T-helper 2 cell treated with Interferon-gamma antibody and Interleukin-4, amounts not matched to agents 100 ng/mL and 5 ng/mL, for 36 hours (primary cell): ENCODE data around the gene TRIM26. TPM values are rescaled to one million over a fixed set of nuclear protein-coding genes. Genes with fewer than 3 reads are reported as not detected.
"Not testable (repeated sequence)": the region's sequence is repeated elsewhere in the genome, so short reads cannot be mapped to it uniquely, and the experiment has no call there.

Experiments used
- intact Hi-C: fragments of 100-400 bp; cut with micrococcal nuclease; formaldehyde crosslinking; loops from one replicate; pipeline ENCODE4 v1.15.1; 2023
- total RNA-seq: library from RNA; stranded (reverse); gene quantifications from 2 replicates; pipeline ENCODE4 v1.2.3, GENCODE V29; 2022

The TRIM26 gene
- total RNA-seq, 1 donor from 2014 or later, result 70.8 TPM

GRCh38 chr6:30155520-30156261 is 57.5 kb downstream of the TRIM26 start:
- intact Hi-C loops, result no loop called here

GRCh38 chr6:30154709-30155519 is 58.3 kb downstream of the TRIM26 start:
- intact Hi-C loops, result no loop called here

GRCh38 chr6:30154061-30154460 is 59.1 kb downstream of the TRIM26 start:
- intact Hi-C loops, result no loop called here

GRCh38 chr6:30152910-30153610 is 60.1 kb downstream of the TRIM26 start:
- intact Hi-C loops, result no loop called here

- intact Hi-C loops, result no loop called here
Measured at GRCh38 chr6:30152016-30152673, 61.1 kb downstream of the TRIM26 start.

- intact Hi-C loops, result no loop called here
Measured at GRCh38 chr6:30151580-30151979, 61.6 kb downstream of the TRIM26 start.

GRCh38 chr6:30150671-30151395 is 62.4 kb downstream of the TRIM26 start:
- intact Hi-C loops, result no loop called here

- intact Hi-C loops, result no loop called here
Measured at GRCh38 chr6:30149858-30150550, 63.2 kb downstream of the TRIM26 start.

GRCh38 chr6:30149234-30149633 is 64.0 kb downstream of the TRIM26 start:
- intact Hi-C loops, result no loop called here

- intact Hi-C loops, result no loop called here
Measured at GRCh38 chr6:30147096-30147495, 66.1 kb downstream of the TRIM26 start.

- intact Hi-C loops, result no loop called here
Measured at GRCh38 chr6:30145818-30146217, 67.4 kb downstream of the TRIM26 start.

GRCh38 chr6:30144811-30145210 is 68.4 kb downstream of the TRIM26 start:
- intact Hi-C loops, result no loop called here

- intact Hi-C loops, result no loop called here
Measured at GRCh38 chr6:30143780-30144179, 69.4 kb downstream of the TRIM26 start.

GRCh38 chr6:30142665-30143064 is 70.5 kb downstream of the TRIM26 start:
- intact Hi-C loops, result no loop called here

- intact Hi-C loops, result not testable (repeated sequence)
Measured at GRCh38 chr6:30140240-30140639, 73.0 kb downstream of the TRIM26 start.

GRCh38 chr6:30136570-30137286 is 76.5 kb downstream of the TRIM26 start:
- intact Hi-C loops, result no loop called here

- intact Hi-C loops, result no loop called here
Measured at GRCh38 chr6:30135757-30136156, 77.4 kb downstream of the TRIM26 start, which contains the start of gene TRIM40. TRIM40 (plus strand) TSS chr6:30136140; CDS start chr6:30137037, 897 bp downstream.

- intact Hi-C loops, result no loop called here
Measured at GRCh38 chr6:30135147-30135546, 78.1 kb downstream of the TRIM26 start.
